H9 (cell line): ENCODE data around the gene GRID1. TPM values are rescaled to one million over a fixed set of nuclear protein-coding genes. Genes with fewer than 3 reads are reported as not detected.

Experiments used
- DNase-seq: peaks from one replicate; pipeline ENCODE4 v3.0.0-alpha.2; 2017
- H2AFZ ChIP-seq: one replicate; pipeline ENCODE4 v1.6.1; 2013; ENCODE audit warnings: mild to moderate bottlenecking, low read length, control low read depth, moderate library complexity
- H2AK5ac ChIP-seq: 2 replicates; pipeline ENCODE4 v1.6.1; 2013; ENCODE audit warnings: low read length, control low read depth, mixed read lengths; ENCODE audit not compliant: insufficient read length
- H2BK120ac ChIP-seq: one replicate; pipeline ENCODE4 v1.6.1; 2013; ENCODE audit warnings: low read depth, mild to moderate bottlenecking, low read length, control low read depth, inconsistent platforms; ENCODE audit not compliant: poor library complexity, severe bottlenecking
- H2BK12ac ChIP-seq: 2 replicates; pipeline ENCODE4 v1.6.1; 2013; ENCODE audit warnings: low read length, control low read depth, mixed read lengths, low read depth; ENCODE audit not compliant: insufficient read length
- H2BK15ac ChIP-seq: 2 replicates; pipeline ENCODE4 v1.6.1; 2013; ENCODE audit warnings: low read depth, low read length, control low read depth
- H2BK20ac ChIP-seq: one replicate; pipeline ENCODE4 v1.6.1; 2013; ENCODE audit warnings: low read depth, mild to moderate bottlenecking, low read length, control low read depth, inconsistent platforms; ENCODE audit not compliant: poor library complexity, severe bottlenecking
- H2BK5ac ChIP-seq: 2 replicates; pipeline ENCODE4 v1.6.1; 2013; ENCODE audit warnings: low read length, control low read depth, mixed read lengths; ENCODE audit not compliant: insufficient read length
- H3K14ac ChIP-seq: 2 replicates; pipeline ENCODE4 v1.6.1; 2013; ENCODE audit warnings: low read length, control low read depth; ENCODE audit not compliant: insufficient read depth
- H3K18ac ChIP-seq: 2 replicates; pipeline ENCODE4 v1.6.1; 2013; ENCODE audit warnings: low read depth, mild to moderate bottlenecking, mixed read lengths, low read length, control low read depth; ENCODE audit not compliant: insufficient read length
- H3K23ac ChIP-seq: 2 replicates; pipeline ENCODE4 v1.6.1; 2013; ENCODE audit warnings: low read length, control low read depth, mixed read lengths, low read depth; ENCODE audit not compliant: insufficient read length
- H3K23me2 ChIP-seq: 2 replicates; pipeline ENCODE4 v1.6.1; 2013; ENCODE audit warnings: low read depth, mild to moderate bottlenecking, mixed read lengths, low read length, control low read depth; ENCODE audit not compliant: insufficient read length, poor library complexity, severe bottlenecking
- H3K27ac ChIP-seq: 2 replicates; pipeline ENCODE4 v1.5.1; 2013; ENCODE audit warnings: low read length, control low read depth, mixed read lengths, low read depth; ENCODE audit not compliant: insufficient read length
- H3K27me3 ChIP-seq: 2 replicates; pipeline ENCODE4 v1.6.1; 2013; ENCODE audit warnings: low read length, control low read depth, inconsistent platforms; ENCODE audit not compliant: insufficient read depth
- H3K4ac ChIP-seq: 2 replicates; pipeline ENCODE4 v1.6.1; 2013; ENCODE audit warnings: low read depth, mild to moderate bottlenecking, control low read depth, inconsistent platforms, low read length, moderate library complexity
- H3K4me1 ChIP-seq: 2 replicates; pipeline ENCODE4 v1.6.1; 2013; ENCODE audit warnings: low read length, control low read depth, inconsistent platforms; ENCODE audit not compliant: insufficient read depth
- H3K4me2 ChIP-seq: 2 replicates; pipeline ENCODE4 v1.6.1; 2013; ENCODE audit warnings: low read length, control low read depth, mixed read lengths; ENCODE audit not compliant: insufficient read length, insufficient read depth
- H3K56ac ChIP-seq: 2 replicates; pipeline ENCODE4 v1.6.1; 2013; ENCODE audit warnings: low read depth, mild to moderate bottlenecking, mixed read lengths, low read length, control low read depth; ENCODE audit not compliant: insufficient read length
- H3K79me1 ChIP-seq: 2 replicates; pipeline ENCODE4 v1.6.1; 2013; ENCODE audit warnings: low read depth, mild to moderate bottlenecking, moderate library complexity, low read length, control low read depth, inconsistent platforms; ENCODE audit not compliant: insufficient read depth, poor library complexity, severe bottlenecking
- H3K79me2 ChIP-seq: 2 replicates; pipeline ENCODE4 v1.6.1; 2013; ENCODE audit warnings: low read length, control low read depth, inconsistent platforms; ENCODE audit not compliant: insufficient read depth
- H3K9ac ChIP-seq: 2 replicates; pipeline ENCODE4 v1.6.1; 2013; ENCODE audit warnings: low read length, control low read depth, mixed read lengths; ENCODE audit not compliant: insufficient read length; ENCODE audit errors: extremely low read depth
- H3K9me3 ChIP-seq: one replicate; pipeline ENCODE4 v1.6.1; 2013; ENCODE audit warnings: low read depth, low read length, inconsistent platforms; ENCODE audit not compliant: control insufficient read depth
- H3T11ph ChIP-seq: one replicate; pipeline ENCODE4 v1.6.1; 2013; ENCODE audit warnings: mild to moderate bottlenecking, low read length, control low read depth, inconsistent platforms
- H4K20me1 ChIP-seq: one replicate; pipeline ENCODE4 v1.6.1; 2013; ENCODE audit not compliant: control insufficient read depth, insufficient read length, insufficient read depth
- H4K5ac ChIP-seq: 2 replicates; pipeline ENCODE4 v1.6.1; 2013; ENCODE audit warnings: low read depth, mild to moderate bottlenecking, mixed read lengths, low read length, control low read depth; ENCODE audit not compliant: insufficient read length
- H4K8ac ChIP-seq: replicated peaks from 2 replicates; pipeline ENCODE4 v1.6.1; 2013; ENCODE audit warnings: low read length, control low read depth, mixed read lengths, low read depth; ENCODE audit not compliant: insufficient read length
- H4K91ac ChIP-seq: 2 replicates; pipeline ENCODE4 v1.6.1; 2013; ENCODE audit warnings: low read depth, mild to moderate bottlenecking, moderate library complexity, mixed read lengths, low read length, control low read depth; ENCODE audit not compliant: insufficient read length
- H3K27ac Mint-ChIP-seq, 3 experiments: 2 replicates in 2 of 3; 3 replicates in 1 of 3; pipeline ENCODE4 v1.8.0; 2020 to 2021; ENCODE audit warnings: mixed read lengths in 3 of 3, mild to moderate bottlenecking in 1 of 3, moderate library complexity in 1 of 3
- H3K27me3 Mint-ChIP-seq: 2 replicates; pipeline ENCODE4 v1.8.0; 2021; ENCODE audit warnings: low read depth, mild to moderate bottlenecking, moderate library complexity, mixed read lengths
- H3K36me3 Mint-ChIP-seq, 3 experiments: 2 replicates in 2 of 3; 3 replicates in 1 of 3; pipeline ENCODE4 v1.8.0; 2020 to 2021; ENCODE audit warnings: low read depth in 3 of 3, mixed read lengths in 3 of 3; ENCODE audit not compliant: insufficient read depth in 1 of 3
- H3K4me1 Mint-ChIP-seq, 2 experiments: 2 replicates each; pipeline ENCODE4 v1.8.0; 2020; ENCODE audit warnings: mixed read lengths in 2 of 2
- H3K4me3 Mint-ChIP-seq, 2 experiments: 2 replicates in 1 of 2; 3 replicates in 1 of 2; pipeline ENCODE4 v1.8.0; 2020 to 2021; ENCODE audit warnings: mild to moderate bottlenecking in 2 of 2, mixed read lengths in 2 of 2, moderate library complexity in 1 of 2
- H3K9me3 Mint-ChIP-seq, 2 experiments: 2 replicates in 1 of 2; 3 replicates in 1 of 2; pipeline ENCODE4 v1.8.0; 2020; ENCODE audit warnings: mild to moderate bottlenecking in 2 of 2, mixed read lengths in 2 of 2, moderate library complexity in 1 of 2
- CTCF ChIP-seq: fragments of 200-600 bp; sonication (generic); conservative IDR thresholded peaks from 3 replicates; pipeline ENCODE4 v1.8.0; 2021; ENCODE audit warnings: antibody characterized with exemption, mild to moderate bottlenecking
- WGBS: extraction: QIAGEN DNeasy Blood & Tissue Kit; methylation state at CpG from one replicate; pipeline ENCODE4 v1.1.7; 2013; ENCODE audit warnings: missing lambda C conversion rate, low lambda C conversion rate, mixed read lengths; ENCODE audit not compliant: insufficient read length; ENCODE audit errors: extremely low coverage; 5-methylcytosine and 5-hydroxymethylcytosine counted together
- total RNA-seq: library from RNA; stranded (reverse); gene quantifications from 2 replicates; pipeline ENCODE4 v1.2.1, GENCODE V29; 2021

The GRID1 gene
- total RNA-seq, 1 experiment from 2014 or later, result 0.35 TPM

- no peak overlapping the region for H3K27ac ChIP-seq
- no peaks in the 10 kb centered on the region for H3K79me1 ChIP-seq
- no peaks in the 10 kb centered on the region for H3K27me3 Mint-ChIP-seq
- H2AFZ ChIP-seq, result no peak overlapping the region
- H2BK5ac ChIP-seq, result no peak overlapping the region
- H3K27ac Mint-ChIP-seq, result no peak overlapping the region
- no peak overlapping the region for H4K8ac ChIP-seq
- H4K5ac ChIP-seq, result no peak overlapping the region
- no peak overlapping the region for H2BK120ac ChIP-seq
- H3K4me2 ChIP-seq, result no peak overlapping the region
- no peaks in the 10 kb centered on the region for H3K4me1 ChIP-seq
- H3K23me2 ChIP-seq, result no peaks in the 10 kb centered on the region
- no peak overlapping the region for H3K18ac ChIP-seq
- no peaks in the 10 kb centered on the region for H4K20me1 ChIP-seq
- no peak overlapping the region for H3K56ac ChIP-seq
- no CpG with 5 or more reads among the region's 5 CpGs for WGBS
- TF ChIP-seq CTCF, result no peak
- H2BK12ac ChIP-seq, result no peak overlapping the region
- no peaks in the 10 kb centered on the region for H3K36me3 Mint-ChIP-seq
- H3T11ph ChIP-seq, result no peak overlapping the region
- no peaks in the 10 kb centered on the region for H3K27me3 ChIP-seq
- H2BK20ac ChIP-seq, result no peak overlapping the region
- H3K14ac ChIP-seq, result no peak overlapping the region
- no peak for DNase-seq
- H3K4ac ChIP-seq, result no peak overlapping the region
- H3K4me1 Mint-ChIP-seq, result no peaks in the 10 kb centered on the region
- H3K23ac ChIP-seq, result no peak overlapping the region
- H2AK5ac ChIP-seq, result no peak overlapping the region
- no peak overlapping the region for H3K4me3 Mint-ChIP-seq
- no peak overlapping the region for H2BK15ac ChIP-seq
- no peaks in the 10 kb centered on the region for H3K79me2 ChIP-seq
- H3K9me3 Mint-ChIP-seq, result no peaks in the 10 kb centered on the region; a peak in 1 of 5 replicates
- no peak overlapping the region for H4K91ac ChIP-seq
- no peaks in the 10 kb centered on the region for H3K9me3 ChIP-seq
- H3K9ac ChIP-seq, result no peak overlapping the region
Measured at GRCh38 chr10:85720931-85721590, 645.5 kb downstream of the GRID1 start.
